Transverse colon (tissue), 4 donors: Measurements from ENCODE around the gene SLC6A8.
"Not testable (repeated sequence)": the region's sequence is repeated elsewhere in the genome, so short reads cannot be mapped to it uniquely, and the experiment has no call there.

ENCODE experiments used
- CTCF ChIP-seq, 5 experiments: fragments of 200-600 bp in 3 of 5; fragments of 450-650 bp in 2 of 5; sonication (generic) in 3 of 5; IDR thresholded peaks; 1 replicate in 2 of 5; 2 replicates in 3 of 5; pipeline ENCODE4 v1.5.1; 2016 to 2017; ENCODE audit warnings: antibody characterized with exemption in 5 of 5, inconsistent platforms in 3 of 5, mild to moderate bottlenecking in 2 of 5, moderate library complexity in 1 of 5
- EP300 ChIP-seq: sonication (generic); formaldehyde crosslinking; IDR thresholded peaks from one replicate; pipeline ENCODE4 v1.6.1; 2017; ENCODE audit warnings: antibody characterized with exemption, low read depth
- POLR2A ChIP-seq: fragments of 450-650 bp; IDR thresholded peaks from one replicate; pipeline ENCODE4 v1.6.1; 2016; ENCODE audit warnings: antibody characterized with exemption, mild to moderate bottlenecking, moderate library complexity
- POLR2AphosphoS5 ChIP-seq, 3 donors: sonication (generic); formaldehyde crosslinking; IDR thresholded peaks; one replicate each; pipeline ENCODE4 v1.6.1; 2016; ENCODE audit warnings: antibody characterized with exemption in 3 of 3

DNA sequence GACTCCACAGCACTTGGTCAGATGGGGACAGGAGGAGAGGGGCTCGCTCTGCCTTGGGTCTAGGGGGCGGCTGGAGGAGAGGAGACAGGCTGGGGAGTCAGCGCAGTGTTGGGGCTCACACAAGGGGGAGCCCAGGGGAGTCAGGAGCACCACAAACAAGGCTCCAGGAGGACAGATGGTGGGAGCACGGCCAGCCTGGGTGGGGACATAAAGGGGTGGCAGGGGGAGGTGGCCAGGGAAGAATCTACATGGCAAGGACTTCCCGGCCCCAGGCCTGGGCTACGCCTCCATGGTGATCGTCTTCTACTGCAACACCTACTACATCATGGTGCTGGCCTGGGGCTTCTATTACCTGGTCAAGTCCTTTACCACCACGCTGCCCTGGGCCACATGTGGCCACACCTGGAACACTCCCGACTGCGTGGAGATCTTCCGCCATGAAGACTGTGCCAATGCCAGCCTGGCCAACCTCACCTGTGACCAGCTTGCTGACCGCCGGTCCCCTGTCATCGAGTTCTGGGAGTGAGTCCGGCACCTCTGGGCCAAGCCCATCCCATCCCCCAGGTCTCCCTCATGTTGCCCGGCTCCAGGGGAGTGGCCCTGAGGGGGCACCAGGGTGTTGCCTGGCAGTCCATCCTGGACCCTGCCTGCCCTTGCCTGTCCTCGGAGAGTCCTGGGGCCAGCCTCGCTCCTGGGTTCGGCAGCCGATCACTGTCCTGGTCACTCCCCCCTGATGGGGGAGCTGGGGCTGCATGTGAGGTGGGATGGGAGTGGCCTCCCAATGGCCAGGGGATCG, 3.5 kb downstream of the SLC6A8 start:
- not testable (repeated sequence) for TF ChIP-seq EP300; CTCF (IDR thresholded peaks at IDR 0.05); POLR2A; POLR2AphosphoS5 (IDR thresholded peaks at IDR 0.05)
